ENCODE results near the gene PRSS8. TPM values are rescaled to one million over a fixed set of nuclear protein-coding genes. Genes with fewer than 3 reads are reported as not detected.

The PRSS8 gene
- total RNA-seq, 4 donors from 2014 or later: 101 to 510 (median 372) TPM

DNA sequence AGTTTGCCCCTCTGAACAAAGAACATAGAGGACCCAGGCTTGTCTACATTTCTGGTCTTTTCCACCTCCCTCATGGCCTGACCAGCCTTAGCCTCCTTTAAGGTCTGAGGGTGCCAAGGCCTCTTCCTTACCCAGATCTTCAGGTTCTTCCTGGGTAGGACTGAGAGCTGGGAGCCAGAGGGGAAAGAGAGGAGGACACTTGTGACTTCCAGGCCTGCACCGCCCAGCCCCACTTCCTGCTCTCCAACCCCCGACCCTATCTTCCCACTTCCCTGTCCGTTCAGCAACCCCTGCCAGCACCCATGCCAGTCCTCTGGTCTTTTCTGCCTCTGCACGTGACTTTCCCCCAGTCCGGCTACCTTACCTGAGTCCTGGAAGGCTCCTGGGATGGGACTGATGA, 13.8 kb upstream of the PRSS8 start:
- peaks cover 0 to 7% (median 2%) of the 10 kb centered on the region in 4 donors for H3K4me1 ChIP-seq
- no peak overlapping the region for H3K4me3 ChIP-seq
- in situ Hi-C loops (cut with MboI; ENCODE audit: low pct_ligation_motif_present in 1 of 4, low pct_unique_long_range_greater_than_20kb in 1 of 4, low sequenced_read_pairs in 3 of 4) (no loop called here), intact Hi-C loops (cut with DNase I; ENCODE audit: low total_unique reads) (no loop called here)
- 76 to 100% methylated on average over 1 to 5 of the region's 5 CpGs for WGBS, 2 donors (ENCODE audit: low coverage in 1 of 2)
- peaks cover 16% of the 10 kb centered on the region for H3K27me3 ChIP-seq
- DNase-seq: peak; percentile 11
- no peaks in the 10 kb centered on the region for H3K36me3 ChIP-seq
- no peak for TF ChIP-seq POLR2A (IDR thresholded peaks at IDR 0.05)
- no peak for TF ChIP-seq EP300 (IDR thresholded peaks at IDR 0.05; ENCODE audit: low read depth)
- TF ChIP-seq POLR2AphosphoS5 (IDR thresholded peaks at IDR 0.05): no peak
- TF ChIP-seq, protein P1, sequence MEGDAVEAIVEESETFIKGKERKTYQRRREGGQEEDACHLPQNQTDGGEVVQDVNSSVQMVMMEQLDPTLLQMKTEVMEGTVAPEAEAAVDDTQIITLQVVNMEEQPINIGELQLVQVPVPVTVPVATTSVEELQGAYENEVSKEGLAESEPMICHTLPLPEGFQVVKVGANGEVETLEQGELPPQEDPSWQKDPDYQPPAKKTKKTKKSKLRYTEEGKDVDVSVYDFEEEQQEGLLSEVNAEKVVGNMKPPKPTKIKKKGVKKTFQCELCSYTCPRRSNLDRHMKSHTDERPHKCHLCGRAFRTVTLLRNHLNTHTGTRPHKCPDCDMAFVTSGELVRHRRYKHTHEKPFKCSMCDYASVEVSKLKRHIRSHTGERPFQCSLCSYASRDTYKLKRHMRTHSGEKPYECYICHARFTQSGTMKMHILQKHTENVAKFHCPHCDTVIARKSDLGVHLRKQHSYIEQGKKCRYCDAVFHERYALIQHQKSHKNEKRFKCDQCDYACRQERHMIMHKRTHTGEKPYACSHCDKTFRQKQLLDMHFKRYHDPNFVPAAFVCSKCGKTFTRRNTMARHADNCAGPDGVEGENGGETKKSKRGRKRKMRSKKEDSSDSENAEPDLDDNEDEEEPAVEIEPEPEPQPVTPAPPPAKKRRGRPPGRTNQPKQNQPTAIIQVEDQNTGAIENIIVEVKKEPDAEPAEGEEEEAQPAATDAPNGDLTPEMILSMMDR (IDR thresholded peaks at IDR 0.05): no peak
- peak overlapping the region in 1 of 4 donors; percentile 26 for H3K27ac ChIP-seq
- H3K9me3 ChIP-seq: no peaks in the 10 kb centered on the region

DNA sequence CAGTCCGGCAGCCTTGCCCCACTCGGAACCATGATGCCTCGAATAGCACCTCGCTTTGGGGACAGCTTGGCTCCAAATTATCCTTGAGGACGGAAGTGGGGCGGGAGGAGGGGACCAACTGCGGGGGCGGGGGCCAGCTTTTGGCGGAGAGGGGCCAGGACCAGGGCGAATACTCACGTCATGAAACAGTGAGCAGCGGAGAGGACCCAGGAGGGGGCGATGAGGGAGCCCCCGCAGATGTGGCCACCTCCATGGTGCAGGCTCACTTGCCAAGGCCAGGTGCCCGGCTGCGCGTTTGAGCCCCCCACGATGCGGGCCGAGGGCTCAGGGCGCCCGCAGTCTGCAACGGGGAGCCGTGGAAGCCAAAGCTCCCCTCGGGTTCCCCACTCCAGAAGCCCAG, 13.4 kb upstream of the PRSS8 start:
- DNase-seq: no peak
- intact Hi-C loops (cut with DNase I; ENCODE audit: low total_unique reads) (no loop called here), in situ Hi-C loops (cut with MboI; ENCODE audit: low pct_ligation_motif_present in 1 of 4, low pct_unique_long_range_greater_than_20kb in 1 of 4, low sequenced_read_pairs in 3 of 4) (no loop called here)
- Histone ChIP-seq H3K27ac (no peak overlapping the region), H3K4me3 (no peak overlapping the region), H3K36me3 (no peaks in the 10 kb centered on the region), H3K4me1 (peaks cover 0 to 7% (median 2%) of the 10 kb centered on the region in 4 donors), H3K27me3 (peaks cover 16% of the 10 kb centered on the region), H3K9me3 (no peaks in the 10 kb centered on the region)
- TF ChIP-seq POLR2AphosphoS5 (IDR thresholded peaks at IDR 0.05) (no peak), POLR2A (IDR thresholded peaks at IDR 0.05) (no peak), EP300 (IDR thresholded peaks at IDR 0.05; ENCODE audit: low read depth) (no peak)
- TF ChIP-seq, protein P1 (IDR thresholded peaks at IDR 0.05): no peak
- 70 to 84% methylated on average over 2 to 21 of the region's 25 CpGs for WGBS, 2 donors (ENCODE audit: low coverage in 1 of 2)

DNA sequence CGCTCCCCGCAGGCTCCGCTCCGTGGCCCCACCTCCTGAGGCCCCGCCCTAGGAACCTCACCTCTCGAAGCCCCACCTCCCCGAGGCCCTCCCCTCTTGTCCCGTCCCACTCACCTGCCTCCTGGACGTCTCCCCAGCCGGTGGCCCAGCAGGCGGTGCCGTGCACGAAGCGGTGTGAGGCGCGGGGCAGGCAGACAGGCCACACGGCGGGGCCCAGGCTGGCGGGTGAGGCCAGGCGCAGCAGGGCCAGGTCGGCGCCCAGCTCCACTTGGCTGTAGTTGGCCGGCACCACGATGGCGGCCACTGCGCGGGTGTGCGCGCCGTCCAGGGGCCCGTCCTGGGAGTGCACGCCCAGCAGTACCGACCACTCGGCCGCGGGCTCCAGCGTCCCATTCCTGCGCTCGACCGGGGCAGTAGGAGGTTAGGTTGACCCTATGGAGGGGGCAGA, 12.8 kb upstream of the PRSS8 start:
- peak; percentile 88 for DNase-seq
- Histone ChIP-seq H3K36me3 (no peaks in the 10 kb centered on the region), H3K4me3 (peak overlapping the region in 2 of 4 donors; percentile 18 to 19), H3K9me3 (no peaks in the 10 kb centered on the region), H3K4me1 (peaks cover 0 to 7% (median 2%) of the 10 kb centered on the region in 4 donors), H3K27ac (no peak overlapping the region), H3K27me3 (peaks cover 16% of the 10 kb centered on the region)
- WGBS, 2 donors (ENCODE audit: low coverage in 1 of 2): 38% methylated on average over 25 of the region's 40 CpGs; no CpG with 5 or more reads in 1 of the 2 donors
- in situ Hi-C loops (cut with MboI; ENCODE audit: low pct_ligation_motif_present in 1 of 4, low pct_unique_long_range_greater_than_20kb in 1 of 4, low sequenced_read_pairs in 3 of 4): no loop called here
- peak in 1 of 3 donors; percentile 45 for TF ChIP-seq POLR2AphosphoS5 (IDR thresholded peaks at IDR 0.05)
- TF ChIP-seq POLR2A (IDR thresholded peaks at IDR 0.05): peak; percentile 18
- no peak for TF ChIP-seq EP300 (IDR thresholded peaks at IDR 0.05; ENCODE audit: low read depth)
- TF ChIP-seq, protein P1 (IDR thresholded peaks at IDR 0.05): peak in 2 of 5 experiments; percentile 8 to 47
- intact Hi-C loops (cut with DNase I; ENCODE audit: low total_unique reads): no loop called here

DNA sequence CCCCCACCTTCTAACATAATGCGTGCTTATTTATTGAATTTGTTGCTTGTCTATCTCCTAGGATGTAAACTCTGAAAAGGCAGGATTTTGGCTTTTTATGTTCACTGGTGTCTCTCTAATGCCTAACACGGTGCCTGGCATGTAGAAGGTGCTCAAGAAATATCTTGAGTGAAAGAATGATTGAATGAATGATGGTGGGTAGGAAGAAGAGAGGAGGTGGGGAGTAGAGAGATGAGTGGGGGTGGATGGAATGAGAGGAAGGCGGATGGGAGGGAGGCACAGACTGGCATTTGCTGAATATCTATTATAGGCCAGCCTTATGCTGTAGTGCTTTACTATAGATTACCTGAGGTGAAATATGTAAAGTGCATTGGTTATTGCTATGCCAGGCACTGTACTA, 12.0 kb upstream of the PRSS8 start:
- WGBS, 2 donors (ENCODE audit: low coverage in 1 of 2): 83 to 88% methylated on average over 3 of the region's 3 CpGs
- Histone ChIP-seq H3K4me3 (no peak overlapping the region), H3K27me3 (peaks cover 16% of the 10 kb centered on the region), H3K4me1 (peaks cover 0 to 11% (median 7%) of the 10 kb centered on the region in 4 donors), H3K9me3 (no peaks in the 10 kb centered on the region), H3K27ac (no peak overlapping the region), H3K36me3 (no peaks in the 10 kb centered on the region)
- intact Hi-C loops (cut with DNase I; ENCODE audit: low total_unique reads): no loop called here
- DNase-seq: no peak
- in situ Hi-C loops (cut with MboI; ENCODE audit: low pct_ligation_motif_present in 1 of 4, low pct_unique_long_range_greater_than_20kb in 1 of 4, low sequenced_read_pairs in 3 of 4): no loop called here
- TF ChIP-seq, protein P1 (IDR thresholded peaks at IDR 0.05): no peak
- no peak for TF ChIP-seq EP300 (IDR thresholded peaks at IDR 0.05; ENCODE audit: low read depth)
- TF ChIP-seq POLR2AphosphoS5 (IDR thresholded peaks at IDR 0.05): no peak
- no peak for TF ChIP-seq POLR2A (IDR thresholded peaks at IDR 0.05)
